ENCODE measurements around the gene AHCTF1. TPM values are rescaled to one million over a fixed set of nuclear protein-coding genes. Genes with fewer than 3 reads are reported as not detected.

AHCTF1 gene
- total RNA-seq, 1 experiment from 2014 or later: 46.4 TPM

- no peak for DNase-seq (ENCODE audit: low spot score)
- no peak overlapping the region for H3K4me3 Mint-ChIP-seq
Measured at GRCh38 chr1:246971969-246972368, 40.2 kb upstream of the AHCTF1 start.

GRCh38 chr1:246971090-246971721, 39.5 kb upstream of the AHCTF1 start:
- peak; percentile 65 for DNase-seq (ENCODE audit: low spot score)
- peak; percentile 82 for TF ChIP-seq CTCF (IDR thresholded peaks at IDR 0.05)
- no peak for TF ChIP-seq ZNF263 (CRISPR knock-in tag; IDR thresholded peaks at IDR 0.05; ENCODE audit: low read depth)

More at GRCh38 chr1:246971969-246972368, 40.2 kb upstream of the AHCTF1 start:
- TF ChIP-seq HMGA2 (CRISPR knock-in tag; IDR thresholded peaks at IDR 0.05) (no peak), RORB (CRISPR knock-in tag; IDR thresholded peaks at IDR 0.05) (no peak)
- H3K4me1 Mint-ChIP-seq: no peaks in the 10 kb centered on the region
- H3K9me3 Mint-ChIP-seq: peaks cover 80% of the 10 kb centered on the region
- POLR2A ChIA-PET: no interaction called here
- no peaks in the 10 kb centered on the region for H3K27me3 Mint-ChIP-seq (ENCODE audit: low read depth)
- CTCF ChIA-PET: interaction anchor here (0.7 to 1.4 kb wide), 7 partner anchors 9 to 361 kb away, joined by 3 to 8 read pairs (median 3); no protein-coding TSS in a partner anchor
- no peak overlapping the region for H3K27ac Mint-ChIP-seq
- H3K36me3 Mint-ChIP-seq: peaks cover 88% of the 10 kb centered on the region
- peak; percentile 51 for ATAC-seq

GRCh38 chr1:246969621-246970020, 37.9 kb upstream of the AHCTF1 start:
- no peak for TF ChIP-seq MXD4 (CRISPR knock-in tag; IDR thresholded peaks at IDR 0.05; ENCODE audit: borderline replicate concordance)
- TF ChIP-seq GABPB1 (CRISPR knock-in tag; IDR thresholded peaks at IDR 0.05): no peak
- no peak for TF ChIP-seq NR2C2 (CRISPR knock-in tag; IDR thresholded peaks at IDR 0.05)
- TF ChIP-seq NFE2L1 (CRISPR knock-in tag; IDR thresholded peaks at IDR 0.05): no peak
- no peak for TF ChIP-seq NFATC4 (CRISPR knock-in tag; IDR thresholded peaks at IDR 0.05)
- ChIA-PET POLR2A (no interaction called here), CTCF (no interaction called here)
- Mint-ChIP-seq H3K4me3 (no peak overlapping the region), H3K27ac (no peak overlapping the region), H3K4me1 (no peaks in the 10 kb centered on the region), H3K9me3 (peaks cover 67% of the 10 kb centered on the region), H3K27me3 (ENCODE audit: low read depth) (no peaks in the 10 kb centered on the region), H3K36me3 (peaks cover 84% of the 10 kb centered on the region)
- ATAC-seq: no peak
- DNase-seq (ENCODE audit: low spot score): no peak

More at GRCh38 chr1:246971090-246971721, 39.5 kb upstream of the AHCTF1 start:
- Mint-ChIP-seq H3K36me3 (peaks cover 89% of the 10 kb centered on the region), H3K9me3 (peaks cover 78% of the 10 kb centered on the region), H3K27ac (no peak overlapping the region), H3K4me3 (no peak overlapping the region), H3K4me1 (no peaks in the 10 kb centered on the region), H3K27me3 (ENCODE audit: low read depth) (no peaks in the 10 kb centered on the region)
- no peak for ATAC-seq
- ChIA-PET POLR2A (no interaction called here), CTCF (interaction anchor here (0.7 to 1.4 kb wide), 8 partner anchors 9 to 362 kb away, joined by 3 to 8 read pairs (median 3); no protein-coding TSS in a partner anchor)

- ChIA-PET POLR2A (no interaction called here), CTCF (no interaction called here)
- TF ChIP-seq ATF6 (CRISPR knock-in tag; IDR thresholded peaks at IDR 0.05) (no peak), JAZF1 (CRISPR knock-in tag; IDR thresholded peaks at IDR 0.05) (no peak), RORB (CRISPR knock-in tag; IDR thresholded peaks at IDR 0.05) (no peak), ZNF512 (CRISPR knock-in tag; IDR thresholded peaks at IDR 0.05; ENCODE audit: borderline replicate concordance) (no peak), NFYB (CRISPR knock-in tag; conservative IDR thresholded peaks at IDR 0.05; ENCODE audit: low read depth) (no peak), IRF2 (CRISPR knock-in tag; IDR thresholded peaks at IDR 0.05; ENCODE audit: borderline replicate concordance, low read depth) (no peak), GRHL2 (CRISPR knock-in tag; IDR thresholded peaks at IDR 0.05; ENCODE audit: insufficient replicate concordance, severe bottlenecking) (no peak), ELF4 (CRISPR knock-in tag; IDR thresholded peaks at IDR 0.05; ENCODE audit: low read depth) (no peak)
- Mint-ChIP-seq H3K27ac (no peak overlapping the region), H3K9me3 (peaks cover 47% of the 10 kb centered on the region), H3K27me3 (ENCODE audit: low read depth) (no peaks in the 10 kb centered on the region), H3K4me1 (no peaks in the 10 kb centered on the region), H3K36me3 (peaks cover 85% of the 10 kb centered on the region), H3K4me3 (no peak overlapping the region)
- ATAC-seq (no peak), DNase-seq (ENCODE audit: low spot score) (no peak)
Measured at GRCh38 chr1:246966502-246966901, 34.8 kb upstream of the AHCTF1 start.

Measured in WTC11 (cell line).